Stimulated activated CD4-positive, alpha-beta T cell treated with anti-CD3 and anti-CD28 coated beads, Interleukin-15, amount 100 ng/mL, for 1 hour (primary cell): ENCODE results near the gene OVCH1.
"Not testable (repeated sequence)": the region's sequence is repeated elsewhere in the genome, so short reads cannot be mapped to it uniquely, and the experiment has no call there.

Experiments used
- DNase-seq, 2 donors: peaks; one replicate each; pipeline ENCODE4 v3.0.0-alpha.2; 2020; ENCODE audit warnings: low read depth in 1 of 2, low spot score in 1 of 2

The OVCH1 gene

GRCh38 chr12:29499235-29499634 is 1.7 kb upstream of the OVCH1 start:
- DNase-seq: no peak

GRCh38 chr12:29492891-29493290 is 4.6 kb downstream of the OVCH1 start:
- DNase-seq: no peak

GRCh38 chr12:29486972-29487371 is 10.5 kb downstream of the OVCH1 start:
- DNase-seq: no peak

GRCh38 chr12:29463198-29463597 is 34.3 kb downstream of the OVCH1 start:
- no peak for DNase-seq

- DNase-seq: no peak
Measured at GRCh38 chr12:29460082-29460481, 37.4 kb downstream of the OVCH1 start.

GRCh38 chr12:29455087-29455486 is 42.4 kb downstream of the OVCH1 start:
- no peak for DNase-seq

GRCh38 chr12:29451888-29452287 is 45.6 kb downstream of the OVCH1 start:
- DNase-seq: no peak

- no peak for DNase-seq
Measured at GRCh38 chr12:29448157-29448556, 49.3 kb downstream of the OVCH1 start.

- no peak for DNase-seq
Measured at GRCh38 chr12:29447285-29447975, 50.1 kb downstream of the OVCH1 start.

- DNase-seq: no peak
Measured at GRCh38 chr12:29439506-29439905, 58.0 kb downstream of the OVCH1 start.

- DNase-seq: no peak
Measured at GRCh38 chr12:29438752-29439408, 58.6 kb downstream of the OVCH1 start.

GRCh38 chr12:29437575-29437974 is 59.9 kb downstream of the OVCH1 start:
- no peak for DNase-seq

- DNase-seq: not testable (repeated sequence)
Measured at GRCh38 chr12:29436815-29437214, 60.7 kb downstream of the OVCH1 start.

- no peak for DNase-seq
Measured at GRCh38 chr12:29431513-29431912, 66.0 kb downstream of the OVCH1 start.

GRCh38 chr12:29430716-29431044 is 66.8 kb downstream of the OVCH1 start:
- DNase-seq: no peak

- DNase-seq: no peak
Measured at GRCh38 chr12:29429999-29430715, 67.3 kb downstream of the OVCH1 start.

- DNase-seq: no peak
Measured at GRCh38 chr12:29428633-29429032, 68.9 kb downstream of the OVCH1 start.

- no peak for DNase-seq
Measured at GRCh38 chr12:29427964-29428363, 69.5 kb downstream of the OVCH1 start.

GRCh38 chr12:29426498-29426897 is 71.0 kb downstream of the OVCH1 start:
- no peak for DNase-seq

GRCh38 chr12:29425722-29426121 is 71.8 kb downstream of the OVCH1 start:
- DNase-seq: no peak

GRCh38 chr12:29416748-29417147 is 80.7 kb downstream of the OVCH1 start:
- no peak for DNase-seq

- DNase-seq: no peak
Measured at GRCh38 chr12:29415111-29415510, 82.4 kb downstream of the OVCH1 start.
